ENCODE results near the gene TRAF1.

TRAF1 gene

DNA sequence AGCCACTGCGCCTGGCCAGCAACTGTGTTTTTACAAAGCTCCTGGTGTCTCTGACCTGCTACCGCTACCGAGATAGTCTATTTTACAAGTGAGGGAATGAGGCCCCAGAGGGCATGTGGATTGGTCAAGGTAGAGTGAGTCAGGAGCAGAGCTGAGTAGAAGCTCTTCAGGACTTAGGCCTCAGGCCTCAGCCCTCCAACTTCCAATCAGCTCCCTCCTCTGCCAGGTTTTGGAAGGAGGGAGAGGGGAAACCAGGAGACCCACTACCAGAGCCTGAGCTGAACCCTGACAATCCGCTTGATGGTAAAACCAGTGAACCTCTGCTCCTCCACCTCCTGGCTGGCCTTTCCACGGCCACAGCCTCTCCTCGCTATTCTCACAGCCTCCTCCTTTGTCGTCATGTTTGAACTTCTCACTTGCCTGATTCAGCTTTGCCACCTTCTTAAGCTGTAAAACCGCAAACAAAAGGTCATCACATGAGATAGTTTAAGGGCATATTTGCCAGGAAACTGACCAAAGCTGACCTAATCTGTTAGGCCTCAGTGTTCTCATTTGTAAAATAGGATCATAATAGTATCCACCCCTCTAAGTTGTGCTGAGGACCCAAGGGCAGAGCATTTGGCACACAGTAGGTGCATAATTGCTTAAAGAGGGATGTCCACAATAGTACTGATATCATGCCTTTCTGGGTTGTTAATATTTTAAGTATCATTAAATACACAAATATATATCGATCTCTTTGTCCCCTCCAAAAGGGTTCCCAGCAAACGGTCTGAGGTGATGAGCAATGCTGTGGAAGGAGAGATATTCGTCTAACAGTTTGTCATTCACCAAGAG, 1.7 kb downstream of the TRAF1 start:
- DNase-seq (ENCODE audit: low spot score): no peak

DNA sequence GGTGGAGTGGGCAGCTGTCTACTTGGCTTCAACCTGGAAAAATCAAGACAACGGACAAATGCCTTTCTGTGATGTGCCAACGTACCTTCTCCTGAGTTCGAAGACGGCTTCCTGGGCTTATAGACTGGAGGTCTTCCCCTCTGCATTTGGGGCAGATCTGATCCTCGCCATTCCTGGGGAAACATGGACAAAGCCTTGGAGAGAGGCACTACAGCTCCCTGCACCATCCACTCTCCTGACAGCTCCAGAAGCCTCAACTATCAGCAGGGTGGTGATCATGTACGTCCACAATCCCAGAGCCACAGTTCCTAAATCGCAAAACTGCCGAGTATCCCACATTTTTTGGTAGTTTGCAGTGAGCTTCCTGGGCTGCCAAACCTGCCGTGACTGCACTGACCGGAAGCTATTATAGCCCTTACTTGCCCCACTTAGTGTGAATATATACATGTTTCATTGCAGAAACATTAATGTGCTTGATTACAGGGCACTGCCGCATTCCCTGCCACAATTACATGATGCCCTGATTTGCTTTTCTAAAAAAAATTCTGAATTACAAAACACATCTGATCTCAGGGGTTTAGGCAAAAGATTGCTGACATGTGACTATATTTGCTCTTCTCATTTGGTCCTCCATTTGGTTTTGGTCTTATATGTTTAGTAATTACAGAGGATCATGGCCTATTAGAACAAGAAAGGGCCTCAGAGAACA, 2.8 kb downstream of the TRAF1 start:
- no peak for DNase-seq (ENCODE audit: low spot score)

DNA sequence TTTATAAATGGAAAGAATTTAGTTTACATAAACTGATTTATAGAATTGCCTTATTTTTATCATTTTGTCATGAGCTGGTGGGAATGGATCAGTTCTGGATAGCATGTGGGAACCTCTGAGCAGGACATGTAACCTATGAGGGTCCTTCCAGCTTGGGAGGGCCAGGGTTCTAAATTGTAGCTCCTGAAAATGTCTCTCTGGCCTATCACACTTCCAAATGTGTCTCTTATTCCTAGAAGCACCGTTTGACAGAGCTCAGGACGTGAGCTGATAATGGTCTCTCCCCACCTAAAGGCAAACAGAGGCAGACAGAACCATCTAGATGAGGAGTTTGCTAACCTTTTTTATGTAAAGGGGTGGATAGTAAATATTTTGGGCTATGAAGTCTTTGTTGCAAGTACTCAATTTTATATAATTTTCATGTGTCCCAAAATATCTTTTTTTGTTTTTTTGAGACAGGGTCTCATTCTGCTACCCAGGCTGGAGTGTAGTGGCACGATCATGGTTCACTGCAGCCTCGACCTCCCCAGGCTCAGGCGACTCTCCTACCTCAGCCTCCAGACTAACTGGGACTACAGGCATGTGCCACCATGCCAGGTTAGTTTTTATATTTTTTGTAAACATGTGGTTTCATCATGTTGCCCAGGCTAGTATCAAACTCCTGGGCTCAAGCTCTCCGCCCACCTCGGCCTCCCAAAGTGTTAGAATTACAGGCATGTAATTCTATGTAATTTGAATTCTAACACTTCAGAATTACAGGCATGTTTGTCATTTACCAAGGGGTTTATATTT, 4.0 kb downstream of the TRAF1 start:
- DNase-seq (ENCODE audit: low spot score): no peak

DNA sequence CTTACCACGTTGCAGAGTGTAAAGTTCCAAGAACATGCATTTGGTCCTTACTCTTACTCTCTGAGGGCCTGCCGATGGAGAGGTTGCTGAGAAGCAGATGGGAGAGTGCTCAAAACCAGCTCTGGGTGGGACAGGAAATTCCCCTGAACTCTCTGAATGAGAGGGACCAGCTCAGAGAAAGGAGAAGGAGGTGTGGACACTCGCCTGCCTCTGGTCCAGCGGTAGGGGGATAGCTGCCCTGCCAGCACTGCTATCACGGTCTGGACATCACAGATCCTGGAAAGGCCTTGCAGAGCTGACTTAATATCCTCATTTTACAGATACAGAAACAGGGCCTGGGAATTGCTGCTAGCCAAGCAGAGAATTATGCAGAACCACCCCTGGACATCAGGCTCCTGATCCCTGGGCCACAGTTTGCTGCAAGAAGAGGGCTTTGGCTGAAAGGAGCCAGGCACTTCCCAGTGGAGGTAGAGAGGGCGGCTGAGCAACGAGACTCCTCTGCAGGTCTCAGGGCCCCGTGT, 4.9 kb downstream of the TRAF1 start:
- DNase-seq (ENCODE audit: low spot score): no peak

DNA sequence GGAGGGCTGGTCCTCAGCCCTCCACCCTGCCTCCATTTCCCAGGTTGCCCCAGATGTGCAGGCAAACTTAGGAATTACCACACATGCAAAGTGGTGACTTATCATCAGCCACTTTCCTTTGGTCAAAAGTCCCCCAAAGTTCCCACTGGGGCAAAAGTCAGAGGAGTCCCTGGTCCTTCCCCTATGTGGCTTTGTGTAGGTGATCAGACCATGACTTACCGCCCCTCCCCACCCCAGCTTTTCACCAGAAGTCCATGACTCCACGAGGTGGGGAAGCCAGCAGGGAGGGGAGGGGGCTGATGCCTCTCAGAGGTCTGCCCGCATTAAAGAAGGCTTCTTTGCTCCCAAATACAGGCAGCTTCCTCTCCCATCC, 5.8 kb downstream of the TRAF1 start:
- DNase-seq (ENCODE audit: low spot score): no peak

DNA sequence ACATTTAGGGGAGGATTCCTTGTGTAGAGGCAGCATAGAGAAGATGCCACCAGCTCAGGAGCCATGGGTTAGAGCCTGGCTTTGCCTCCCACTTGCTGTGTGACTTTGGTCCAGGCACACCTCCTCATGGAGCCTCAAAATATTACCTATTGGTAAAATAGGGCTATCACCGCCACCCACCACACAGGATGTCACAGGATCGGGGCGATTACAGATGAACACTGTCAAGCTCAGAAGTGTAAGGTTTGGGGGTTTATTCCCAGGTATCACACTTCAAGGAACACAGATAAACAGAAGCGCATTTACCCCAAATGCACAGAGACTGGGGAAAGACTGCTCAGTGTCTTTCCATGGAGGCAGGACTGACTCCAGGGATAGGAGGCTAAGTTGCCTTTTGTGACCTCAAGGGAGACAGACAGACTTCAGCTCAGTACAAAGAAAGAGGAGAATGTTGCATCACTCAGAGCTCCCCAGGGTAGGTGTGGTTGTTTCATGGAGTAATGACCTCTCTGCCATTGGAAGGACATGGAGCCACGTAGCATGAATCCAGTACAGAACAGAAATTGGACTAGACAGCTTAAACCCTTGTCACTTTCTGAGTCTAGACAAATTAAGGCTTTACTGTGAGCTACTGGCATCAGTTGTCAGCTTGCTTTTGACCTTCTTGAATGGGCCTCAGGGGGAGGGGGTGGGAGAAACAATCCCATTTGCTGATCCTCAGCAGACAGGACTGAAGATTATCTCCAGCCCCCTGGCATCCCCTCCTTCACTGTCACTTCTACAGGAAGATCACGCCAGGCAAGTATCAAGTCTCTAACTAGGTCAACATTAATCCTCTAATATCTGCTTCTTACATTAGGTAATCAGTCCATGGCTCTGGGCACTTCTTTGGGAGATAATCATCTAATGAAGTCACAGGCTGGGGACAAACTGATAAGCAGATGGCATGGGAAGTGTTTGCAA, 6.5 kb downstream of the TRAF1 start:
- no peak for DNase-seq (ENCODE audit: low spot score)

DNA sequence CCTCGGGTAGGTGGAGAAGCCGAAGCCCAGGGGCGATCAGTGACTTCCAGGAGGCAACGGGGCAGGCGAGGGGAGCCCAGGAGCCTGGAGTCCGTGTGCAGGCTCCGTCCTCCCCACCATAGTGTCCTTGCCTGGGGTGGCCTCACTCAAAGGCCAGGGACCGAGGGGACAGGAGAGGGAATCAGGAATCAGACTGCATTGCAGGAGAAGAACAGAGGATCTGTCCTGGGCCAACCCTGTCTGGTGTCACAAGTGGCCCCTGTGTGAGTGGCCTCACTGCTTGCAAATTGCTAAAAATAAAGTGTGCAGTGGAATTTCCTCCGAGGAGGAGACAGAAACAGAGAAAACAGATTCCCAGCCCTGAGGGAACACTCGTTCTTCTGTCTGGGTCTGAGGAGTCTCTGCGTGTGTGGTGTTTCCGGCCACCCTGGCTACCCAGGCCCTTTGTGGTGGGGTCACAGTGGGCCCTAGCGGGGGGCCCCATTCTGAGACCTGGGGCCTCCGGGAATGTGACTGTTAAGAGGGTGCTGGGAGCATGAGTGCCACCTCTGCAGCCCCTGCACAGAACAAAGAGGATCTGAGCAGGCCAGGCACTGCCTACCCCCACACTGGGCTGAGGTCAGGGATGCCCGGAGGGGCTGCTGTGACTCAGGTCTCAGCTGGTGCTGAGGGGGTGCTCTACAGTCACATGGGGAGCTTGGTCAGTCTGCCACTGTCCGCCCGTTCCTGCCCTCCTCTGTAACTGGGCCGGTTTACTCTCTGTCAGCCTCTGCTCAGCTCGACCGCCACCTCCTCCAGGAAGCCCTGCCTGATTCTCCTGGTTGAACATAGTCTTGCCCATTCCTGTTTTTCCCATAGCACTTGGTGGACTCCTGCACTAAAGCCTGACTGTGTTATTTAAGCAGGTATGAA, 7.4 kb downstream of the TRAF1 start:
- DNase-seq (ENCODE audit: low spot score): no peak

DNA sequence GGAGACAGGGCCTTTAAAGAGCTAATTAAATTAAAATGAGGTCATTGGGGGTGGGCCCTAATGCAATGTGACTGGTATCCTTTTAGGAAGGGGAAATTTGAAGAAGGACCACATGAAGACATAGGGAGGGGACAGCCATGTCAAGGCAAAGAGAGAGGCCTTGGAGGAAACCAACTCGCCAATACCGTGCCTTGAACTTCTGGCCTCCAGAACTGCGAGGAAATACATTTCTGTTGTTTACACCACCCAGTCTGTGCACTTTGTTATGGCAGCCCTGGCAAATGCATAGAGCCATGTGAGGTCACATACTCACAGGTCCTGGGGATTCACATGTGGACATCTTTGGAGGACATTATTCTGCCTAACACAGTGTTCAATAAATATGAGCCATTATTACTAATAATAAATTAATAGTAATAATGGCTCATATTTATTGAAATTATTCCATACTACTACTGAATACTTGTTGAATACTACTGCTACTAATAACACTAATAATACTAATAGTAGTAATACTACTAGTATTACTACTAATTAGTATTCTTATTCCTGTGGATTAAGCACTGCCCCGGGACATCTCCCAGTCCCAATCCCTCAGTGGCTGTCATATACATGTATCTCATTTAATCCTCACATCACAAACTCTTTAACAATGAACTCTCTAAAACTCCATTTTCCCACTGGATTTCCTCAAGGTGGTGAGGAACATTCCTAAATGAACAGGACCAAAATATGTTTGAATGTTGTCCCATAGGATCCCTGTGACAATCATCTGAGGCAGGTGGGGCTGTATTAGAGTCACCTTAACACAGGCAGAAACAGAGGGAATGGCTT, 8.4 kb downstream of the TRAF1 start:
- DNase-seq (ENCODE audit: low spot score): no peak

DNA sequence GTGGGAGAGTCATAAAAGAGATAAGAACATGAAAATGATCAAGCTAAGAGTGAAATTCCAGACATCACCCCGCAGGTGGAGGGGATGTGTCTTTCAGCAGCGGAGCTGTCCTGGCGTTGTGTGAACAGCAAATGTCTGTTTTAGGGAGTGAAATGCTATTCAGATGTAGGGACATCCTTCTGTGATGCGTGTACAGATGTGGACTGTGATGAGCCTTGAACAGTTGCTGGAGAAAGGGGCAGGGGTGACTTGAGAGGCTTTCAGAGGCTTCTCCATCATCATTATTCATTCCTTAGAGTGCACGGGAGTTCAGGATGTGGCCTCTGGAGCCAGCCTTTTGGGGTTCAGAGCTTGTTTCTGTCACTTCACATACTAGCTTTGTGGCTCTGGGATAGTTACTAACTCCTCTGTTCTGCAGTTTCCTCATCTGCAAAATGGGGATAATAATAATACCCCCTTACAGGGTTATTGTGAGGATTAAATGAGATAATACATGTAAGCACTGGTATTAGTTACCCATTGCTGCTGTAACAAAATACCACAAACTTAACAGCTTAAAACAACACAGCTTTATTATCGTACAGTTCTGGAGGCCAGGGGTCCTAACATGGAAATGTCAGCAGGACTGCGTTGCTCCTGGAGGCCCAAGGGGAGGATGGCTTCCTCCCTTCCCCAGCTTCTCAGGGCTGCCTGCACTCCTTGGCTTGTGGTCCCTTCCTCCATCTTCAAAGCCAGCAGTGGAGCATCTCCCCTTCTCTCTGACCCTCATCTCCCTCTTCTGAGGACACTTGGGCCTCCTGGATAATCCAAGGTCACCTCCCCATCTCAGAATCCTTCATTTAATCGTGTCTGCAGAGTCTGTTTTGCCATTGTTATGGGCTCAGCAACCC, 9.4 kb downstream of the TRAF1 start:
- no peak for DNase-seq (ENCODE audit: low spot score)

DNA sequence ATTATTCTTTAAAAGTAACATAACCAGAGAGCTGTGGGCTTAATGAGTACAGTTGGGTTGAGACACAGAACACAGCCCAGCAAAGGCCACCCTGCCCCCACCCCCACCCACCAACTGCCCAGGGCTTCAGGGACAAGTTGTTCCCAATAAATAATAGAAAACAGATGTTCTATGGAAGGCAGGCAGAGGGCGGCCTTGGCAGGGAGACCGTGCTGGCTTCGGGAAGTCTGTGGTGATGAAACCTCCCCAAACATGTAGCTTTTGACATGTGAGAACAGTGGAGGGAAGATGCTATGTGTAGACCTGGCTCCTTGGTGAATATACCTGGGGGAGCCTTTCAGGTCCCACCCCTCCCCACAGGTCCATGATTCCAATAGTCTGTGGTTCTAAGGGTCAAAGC, 10.0 kb downstream of the TRAF1 start:
- DNase-seq (ENCODE audit: low spot score): no peak

DNA sequence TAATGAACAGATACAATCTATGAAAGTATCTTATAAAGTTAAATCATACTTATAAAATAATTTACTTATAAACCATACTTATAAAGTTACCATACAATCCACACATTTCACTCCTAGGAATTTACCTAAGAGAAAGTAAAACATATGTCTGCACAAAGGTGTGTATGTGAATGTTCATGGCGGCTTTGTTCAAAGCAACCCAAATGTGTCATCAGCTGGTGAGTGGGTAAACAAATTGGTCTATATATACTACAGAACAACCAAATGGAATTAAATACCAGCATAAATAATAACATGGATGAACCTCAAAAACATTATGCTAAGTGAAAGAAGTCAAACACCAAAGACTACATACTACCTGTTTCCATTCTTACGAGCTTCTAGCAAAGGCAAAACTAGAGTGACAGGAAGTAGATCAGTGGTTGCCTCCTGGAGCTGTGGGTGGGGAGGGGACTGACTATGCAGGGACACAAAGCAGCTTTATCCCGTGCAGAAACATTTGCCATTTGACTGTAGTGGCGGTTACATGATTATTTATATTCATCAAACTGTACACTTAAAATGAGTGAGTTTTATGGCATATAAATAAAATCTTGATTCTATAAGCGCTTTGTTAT, 10.6 kb downstream of the TRAF1 start:
- DNase-seq (ENCODE audit: low spot score): no peak

DNA sequence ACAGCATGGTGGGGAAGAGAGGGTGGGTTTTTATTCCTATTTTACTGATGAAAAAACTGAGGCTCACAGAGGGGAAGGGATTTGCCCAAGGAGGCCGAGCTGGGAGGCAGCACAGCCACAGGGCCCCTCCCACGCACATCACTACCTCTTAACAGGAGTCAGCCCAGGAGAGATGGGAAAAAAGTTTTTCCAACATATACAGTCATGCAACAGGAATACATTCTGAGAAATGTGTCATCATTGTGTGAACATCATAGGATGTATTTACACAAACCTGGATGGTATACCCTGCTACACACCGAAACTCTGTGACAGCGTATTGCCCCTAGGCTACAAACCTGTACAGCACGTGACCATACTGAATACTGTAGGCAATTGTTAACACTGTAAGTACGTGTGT, 11.6 kb downstream of the TRAF1 start:
- DNase-seq (ENCODE audit: low spot score): no peak

DNA sequence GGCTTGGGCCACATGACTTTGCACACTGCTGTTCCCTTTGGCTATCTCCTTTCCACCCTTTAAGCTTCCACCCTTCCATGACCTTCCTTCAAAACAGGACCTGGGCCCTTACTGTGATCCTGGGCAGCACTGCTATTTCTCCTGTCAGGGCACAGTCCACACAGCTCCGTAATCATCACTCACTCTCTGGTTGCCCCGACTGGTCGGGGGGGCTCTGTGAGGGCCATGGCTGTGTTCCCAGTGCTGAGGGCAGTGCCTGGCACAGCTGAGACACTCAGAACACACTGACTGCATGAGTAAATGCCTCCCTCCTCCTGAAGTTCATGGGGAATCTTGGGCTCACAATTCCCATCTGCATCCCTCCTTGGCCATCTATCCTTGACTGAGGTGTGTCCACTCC, 12.2 kb downstream of the TRAF1 start:
- DNase-seq (ENCODE audit: low spot score): no peak

DNA sequence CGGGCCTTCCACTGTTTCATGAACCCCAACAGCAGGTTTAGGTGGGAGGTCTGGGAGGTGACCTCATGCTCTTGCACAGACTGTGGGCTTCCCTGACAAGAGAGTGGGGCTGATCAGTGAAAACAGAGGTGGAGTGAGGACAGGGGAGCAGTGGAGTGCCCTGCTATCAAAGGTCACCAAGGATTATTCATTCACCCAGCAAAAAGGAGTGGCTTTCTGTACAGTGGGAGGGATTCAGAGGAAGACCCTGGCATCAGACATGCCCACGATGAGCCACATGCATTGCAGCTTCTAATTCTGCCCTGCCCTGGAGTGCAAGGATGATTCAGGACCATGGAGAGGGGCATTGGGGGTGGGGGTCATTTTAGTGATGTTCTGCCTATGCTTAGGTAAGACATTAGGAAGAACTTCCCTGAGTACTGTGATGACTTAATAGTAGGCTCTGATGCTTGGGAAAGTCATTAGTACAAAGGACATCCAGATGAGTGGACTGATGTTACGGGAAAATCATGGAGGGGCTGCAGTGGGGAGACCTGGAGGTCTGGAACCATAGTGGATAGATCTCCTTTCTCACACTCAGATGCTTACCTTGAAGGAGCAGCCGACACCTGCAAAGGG, 12.8 kb downstream of the TRAF1 start:
- no peak for DNase-seq (ENCODE audit: low spot score)

DNA sequence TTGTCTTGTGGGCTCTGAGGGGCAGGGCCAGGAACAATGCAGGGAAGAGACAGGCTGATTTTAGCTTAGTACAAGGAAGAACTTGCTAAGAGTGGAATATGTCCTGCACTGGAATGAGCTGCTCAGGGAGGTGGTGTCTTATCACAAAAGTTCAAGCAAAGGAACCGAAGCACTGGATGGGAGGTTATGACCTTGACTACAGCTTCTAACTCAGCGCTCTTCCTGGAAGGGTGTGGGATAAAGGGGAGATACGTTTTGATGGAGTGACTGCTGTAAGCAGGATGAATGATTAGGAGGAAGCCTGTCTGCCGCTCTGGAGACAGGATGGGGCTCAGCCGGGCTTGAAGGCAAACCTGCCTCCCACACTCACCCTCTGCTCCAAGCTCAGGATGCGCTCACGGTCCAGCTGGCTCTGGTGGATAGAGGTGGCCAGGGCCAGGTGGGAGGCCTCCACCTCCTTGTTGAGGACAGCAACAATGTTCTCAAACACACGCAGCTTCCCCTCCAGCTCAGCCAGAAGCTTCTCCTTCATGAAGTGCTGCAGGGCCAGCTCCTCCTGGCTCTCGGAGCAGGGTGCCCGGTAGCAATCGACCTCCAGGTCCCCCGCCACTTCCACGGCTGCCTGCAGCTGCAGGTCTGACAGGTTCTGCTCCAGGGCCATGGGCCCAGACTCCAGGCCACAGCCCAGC, 13.5 kb downstream of the TRAF1 start:
- no peak for DNase-seq (ENCODE audit: low spot score)

DNA sequence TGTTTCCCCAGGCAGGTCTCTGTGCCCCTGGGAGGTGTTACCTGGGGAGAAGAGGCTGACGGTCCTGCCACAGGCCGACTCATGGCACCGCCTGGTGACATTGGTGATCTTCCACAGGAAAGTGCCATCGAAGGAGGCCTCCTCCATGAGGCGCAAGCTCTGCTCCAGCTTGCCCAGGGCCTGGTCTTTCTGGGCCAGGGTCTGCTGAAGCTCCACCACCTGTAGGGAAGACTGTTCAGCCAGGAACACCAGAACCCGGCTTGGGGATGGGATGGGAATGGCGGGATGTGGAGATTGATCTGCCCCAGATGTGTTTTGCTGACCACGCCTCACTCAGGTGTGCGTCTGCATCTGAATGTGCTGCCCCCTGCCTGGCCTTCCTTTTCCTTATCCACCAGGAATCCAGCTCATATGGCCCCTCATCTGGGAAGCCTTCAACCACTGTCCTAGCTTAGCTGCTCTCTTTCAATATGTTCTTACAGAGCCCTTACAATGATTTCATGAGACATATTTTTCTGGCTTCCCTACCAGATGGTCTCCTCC, 15.2 kb downstream of the TRAF1 start:
- DNase-seq (ENCODE audit: low spot score): no peak

DNA sequence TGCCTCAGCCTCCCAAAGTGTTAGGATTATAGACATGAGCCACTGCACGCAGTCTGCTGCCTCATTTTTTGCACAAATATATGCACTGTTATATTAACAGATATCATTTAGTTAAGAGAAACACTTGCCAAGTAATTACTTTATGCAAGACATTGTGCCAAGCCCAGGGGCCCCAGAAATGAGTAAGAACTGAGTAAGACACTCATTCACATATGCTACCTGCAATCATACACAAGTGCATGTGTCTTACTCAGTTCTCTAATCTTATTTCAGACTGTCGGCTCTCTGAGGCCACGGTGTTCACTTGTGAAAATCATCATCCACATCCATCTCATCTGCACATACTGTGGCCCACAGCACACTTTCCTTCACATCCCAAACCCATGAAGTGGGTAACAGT, 16.0 kb downstream of the TRAF1 start:
- no peak for DNase-seq (ENCODE audit: low spot score)
